ENCODE data around the gene MPP1. TPM values are rescaled to one million over a fixed set of nuclear protein-coding genes. Genes with fewer than 3 reads are reported as not detected.

MPP1 gene
- total RNA-seq (27.0 and 32.3 TPM in 2 replicates), polyA plus RNA-seq (22.1 and 23.0 TPM in 2 replicates), polyA minus RNA-seq (27.6 and 33.9 TPM in 2 replicates), Bru-seq, nascent RNA (percentile 60 among the genes with signal in this experiment), BruChase-seq, experiment 1, labeled RNA remaining after a 6-hour chase (percentile 65 among the genes with signal in this experiment), BruChase-seq, experiment 2, labeled RNA remaining after a 2-hour chase (percentile 61 among the genes with signal in this experiment)
- polyA plus RNA-seq (2011; cell fraction: cytosol; rRNA removed), result 28.7 and 30.8 TPM in 2 replicates
- 61.9 and 67.2 TPM in 2 replicates for polyA plus RNA-seq (2011; cell fraction: nucleus; rRNA removed)
- polyA plus RNA-seq (2012), result 30.5 and 34.4 TPM in 2 replicates
- polyA minus RNA-seq (2011; cell fraction: cytosol; rRNA and poly(A)+ RNA removed), result 3.5 TPM
- 19.2 and 26.0 TPM in 2 replicates for polyA minus RNA-seq (2011; cell fraction: nucleus; rRNA and poly(A)+ RNA removed)
- long read RNA-seq, transcript MPP1-202 (12 exons, 2,042 nt), result major isoform, 49 of 59 reads
- long read RNA-seq, partial matches to known transcripts, result 2 of 59 reads
- long read RNA-seq, other reads (novel, unspliced or antisense), result 7 of 59 reads

DNA sequence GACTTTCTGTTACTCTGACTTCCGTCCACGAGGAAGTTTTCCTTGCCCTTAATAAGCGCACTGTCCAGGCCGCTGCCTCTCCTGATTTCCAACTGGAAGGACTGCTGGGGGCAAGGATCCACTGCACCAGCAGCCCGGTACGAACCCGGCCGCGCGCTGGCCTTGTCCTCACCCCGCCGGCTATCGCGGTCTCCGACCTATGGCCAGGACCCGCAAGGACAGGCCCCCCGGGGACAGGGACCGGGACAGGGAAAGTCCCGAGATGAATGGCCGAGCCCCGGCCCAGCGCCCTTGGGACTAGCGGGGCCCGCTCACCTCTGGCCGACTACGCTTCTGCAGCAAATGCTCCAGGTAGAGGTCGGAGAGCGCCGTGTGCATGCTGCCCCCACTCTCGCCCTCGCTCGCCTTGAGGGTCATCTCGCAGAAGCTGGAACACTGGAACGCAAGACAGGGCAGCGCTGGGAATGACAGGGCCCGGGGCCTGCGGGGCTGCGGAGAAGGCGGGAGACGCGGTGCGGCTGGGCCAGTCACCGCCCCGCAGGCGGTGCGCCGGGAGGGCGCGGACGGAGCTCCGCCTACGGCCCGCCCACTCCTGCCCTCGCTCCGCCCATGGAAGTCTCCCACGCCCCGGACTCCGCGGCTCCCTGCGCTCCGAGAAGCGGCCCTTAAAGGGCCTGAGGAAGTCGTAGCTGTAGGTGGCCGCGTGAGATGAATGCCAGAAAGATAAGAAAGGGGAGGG, at the start of gene MPP1:
TSS of gene MPP1 (minus strand) at position 529 of the 739 bp plus-strand sequence. CDS start at position 417, 112 bp downstream.
- Histone ChIP-seq H2AFZ (ENCODE audit: low read depth, low read length) (peak within 1 kb of the TSS; percentile 33), H3K27me3 (ENCODE audit: control insufficient read depth in 2 of 2, insufficient read depth in 2 of 2, low read length in 2 of 2) (no peaks in the 10 kb centered on the region), H3K27ac (ENCODE audit: insufficient read depth, low read depth, low read length) (peak within 1 kb of the TSS; percentile 7), H3K79me2 (ENCODE audit: control insufficient read depth, insufficient read depth, low read length) (peaks cover 2% of the 10 kb centered on the region), H3K9ac (replicated peaks; ENCODE audit: extremely low read depth, insufficient read depth, low read length) (peak within 1 kb of the TSS; percentile 53), H4K20me1 (replicated peaks; ENCODE audit: control insufficient read depth, extremely low read depth, insufficient read depth, low read length) (no peaks in the 10 kb centered on the region), H3K9me3 (replicated peaks; ENCODE audit: control insufficient read depth, insufficient read depth, low read length) (no peaks in the 10 kb centered on the region), H3K4me3 (replicated peaks in 1 of 3; ENCODE audit: insufficient read depth in 1 of 3, low read depth in 1 of 3, low read length in 3 of 3) (peak within 1 kb of the TSS; percentile 27 to 50 (median 50)), H3K4me2 (ENCODE audit: insufficient read depth, low read length) (peak within 1 kb of the TSS; percentile 79), H3K4me1 (ENCODE audit: control insufficient read depth, extremely low read depth, insufficient read depth, low read length) (peaks cover 31% of the 10 kb centered on the region), H3K9me1 (replicated peaks; ENCODE audit: control insufficient read depth, extremely low read depth, insufficient read depth, low read length) (no peaks in the 10 kb centered on the region), H3K36me3 (ENCODE audit: control insufficient read depth in 2 of 2, extremely low read depth in 1 of 2, insufficient read depth in 2 of 2, low read length in 2 of 2) (no peaks in the 10 kb centered on the region)
- DNase-seq (ENCODE audit: low read depth, low spot score) (peak; percentile 81), FAIRE-seq (peak; percentile 81)
- TF ChIP-seq FOS (IDR thresholded peaks at IDR 0.05; ENCODE audit: borderline replicate concordance, insufficient read depth, low read length) (no peak), EZH2 (IDR thresholded peaks at IDR 0.05; ENCODE audit: borderline replicate concordance, low read depth, low read length, severe bottlenecking) (no peak), POLR2AphosphoS5 (IDR thresholded peaks at IDR 0.05; ENCODE audit: insufficient read depth, low read depth, low read length) (no peak), MYC (IDR thresholded peaks at IDR 0.05; ENCODE audit: low read depth, low read length) (no peak), POLR2A (IDR thresholded peaks at IDR 0.05; ENCODE audit: low read depth, low read length) (no peak), GATA2 (IDR thresholded peaks at IDR 0.05; ENCODE audit: insufficient read depth, insufficient read length, low read depth, low read length) (no peak)
- CTCF ChIA-PET, result interaction anchor here (1.2 to 1.9 kb wide), 3 partner anchors 14 to 57 kb away, joined by 5 to 6 read pairs (median 6); no protein-coding TSS in a partner anchor
- POLR2A ChIA-PET, result interaction anchor here (1.0 kb wide), 1 partner anchor 9 kb away, joined by 3 read pairs; no protein-coding TSS in a partner anchor
- intact Hi-C loops (cut with micrococcal nuclease) (loop anchor here (1.0 to 2.0 kb wide), 3 partner anchors 36 to 66 kb away; partner anchors contain the start of gene DKC1), dilution Hi-C loops (cut with MboI; ENCODE audit: extremely low pct_ligation_motif_present, low sequenced_read_pairs) (no loop called here)
- no TSS peak for BruUV-seq (replicated peaks)
